H1 (cell line): ENCODE data around the gene LECT2. TPM values are rescaled to one million over a fixed set of nuclear protein-coding genes. Genes with fewer than 3 reads are reported as not detected.

Source experiments
- CEBPB ChIP-seq: IDR thresholded peaks from 2 replicates; pipeline ENCODE4 v1.6.1; 2012; ENCODE audit warnings: low read depth, low read length
- RAD21 ChIP-seq, 2 experiments: IDR thresholded peaks in 1 of 2; conservative IDR thresholded peaks in 1 of 2; 2 replicates each; pipeline ENCODE4 v1.6.1; 2011; ENCODE audit warnings: low read depth in 2 of 2, low read length in 2 of 2, improper control_type of control experiment in 1 of 2, inconsistent platforms in 1 of 2, mild to moderate bottlenecking in 1 of 2, moderate library complexity in 1 of 2
- RXRA ChIP-seq: IDR thresholded peaks from 2 replicates; pipeline ENCODE4 v1.6.1; 2011; ENCODE audit warnings: low read depth, mild to moderate bottlenecking, low read length, moderate library complexity; ENCODE audit not compliant: insufficient read depth
- polyA plus RNA-seq, 7 experiments: library from polyadenylated mRNA; depleted of rRNA in 3 of 7; stranded (reverse) in 5 of 7; unstranded in 2 of 7; fragments of >200 nt in 5 of 7; fragments of 200-250 nt in 2 of 7; gene quantifications; 1 replicate in 5 of 7; 2 replicates in 1 of 7; 4 replicates in 1 of 7; pipeline versions ENCODE4 v1.2.1 to v1.2.3, GENCODE V29; 2011 to 2013; ENCODE audit warnings: missing spikeins in 2 of 7, mixed read lengths in 2 of 7
- total RNA-seq: library from RNA; stranded (reverse); fragmentation: NEBNext Ultra II Directional; extraction: Animal tissue kit (Norgen Biotek cat#: 25700); gene quantifications from 2 replicates; pipeline ENCODE4 v1.2.1, GENCODE V29; 2021

Gene LECT2
- total and polyA plus RNA-seq, 2 of the 8 experiments (the other 6 are each of a cell fraction or from before 2014, with no cell fraction given) = not detected

DNA sequence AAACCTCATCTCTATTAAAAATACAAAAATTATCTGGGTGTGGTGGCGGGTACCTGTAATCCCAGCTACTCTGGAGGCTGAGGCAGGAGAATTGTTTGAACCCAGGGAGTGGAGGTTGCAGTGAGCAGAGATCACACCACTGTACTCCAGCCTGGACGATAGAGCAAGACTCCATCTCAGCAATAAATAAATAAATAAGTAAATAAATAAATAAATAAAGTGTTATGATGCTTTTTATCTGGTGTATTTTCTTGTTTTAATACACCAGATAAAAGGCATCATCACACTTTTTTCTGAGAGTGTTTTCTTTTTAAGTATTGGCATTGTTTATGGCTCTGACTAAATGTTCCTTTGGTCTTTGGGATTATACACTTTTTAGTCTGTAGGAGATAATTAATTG, 24.2 kb upstream of the LECT2 start (continued):
- TF ChIP-seq RXRA = no peak
- TF ChIP-seq CEBPB = no peak
- no peak for TF ChIP-seq RAD21 (IDR thresholded peaks at IDR 0.05 in 1 of 2, conservative IDR thresholded peaks at IDR 0.05 in 1 of 2; ENCODE audit: low read depth in 2 of 2, low read length in 2 of 2)
